HepG2 (cell line): Measurements from ENCODE around the gene RTN3. TPM values are rescaled to one million over a fixed set of nuclear protein-coding genes. Genes with fewer than 3 reads are reported as not detected.

ENCODE experiments used
- ATAC-seq: fragments of 200-7000 bp; cut with Tn5 transposase; 3 replicates; pipeline ENCODE4 v1.9.1; 2020; ENCODE audit warnings: mild to moderate bottlenecking, moderate library complexity
- BruUV-seq: library from RNA; stranded (reverse); fragments of 400-500 nt; replicated peaks from 2 replicates; lab custom pipeline; 2021; lab: Mats Ljungman, UMichigan
- CTCF ChIA-PET: fragments of 300-600 bp; formaldehyde crosslinking; extraction: SDS; loops from one replicate; lab custom pipeline; 2021; ENCODE audit warnings: low total read pairs, inconsistent platforms, low intra/inter-chr PET ratio; lab: Yijun Ruan, JAX
- POLR2A ChIA-PET: fragments of 350-600 bp; sonication (Branson Sonifier 250); formaldehyde crosslinking; loops from one replicate; lab custom pipeline; 2020; ENCODE audit warnings: antibody characterized with exemption, inconsistent platforms; lab: Yijun Ruan, JAX
- DNase-seq: peaks from one replicate; pipeline ENCODE4 v3.0.0-alpha.2; 2015; ENCODE audit warnings: low spot score
- FAIRE-seq: peaks from 3 replicates; lab custom pipeline; 2011; peaks lifted over from hg19 to GRCh38; lab: Jason Lieb, UNC
- H2AFZ ChIP-seq: one replicate; pipeline ENCODE4 v1.6.1; 2011; ENCODE audit warnings: low read length, inconsistent platforms
- H3K27ac ChIP-seq: fragments of 300-600 bp; 3 replicates; pipeline ENCODE4 v1.8.0; 2011; ENCODE audit warnings: mixed run types, mild to moderate bottlenecking, mixed read lengths, low read length, inconsistent platforms; ENCODE audit not compliant: insufficient read depth; ENCODE audit errors: extremely low read length
- H3K27me3 ChIP-seq, 2 experiments: fragments of 200-600 bp in 1 of 2; 2 replicates in 1 of 2; 3 replicates in 1 of 2; pipeline versions ENCODE4 v1.6.0 to v1.8.0; 2011; ENCODE audit warnings: low read length in 2 of 2, mild to moderate bottlenecking in 2 of 2, moderate library complexity in 2 of 2, inconsistent platforms in 1 of 2; ENCODE audit not compliant: insufficient read depth in 2 of 2, control insufficient read depth in 1 of 2
- H3K36me3 ChIP-seq, 2 experiments: fragments of 200-600 bp in 1 of 2; replicated peaks in 1 of 2; 2 replicates in 1 of 2; 3 replicates in 1 of 2; pipeline versions ENCODE4 v1.5.1 to v1.8.0; 2011; ENCODE audit warnings: low read length in 2 of 2, inconsistent platforms in 1 of 2; ENCODE audit not compliant: insufficient read depth in 2 of 2, control insufficient read depth in 1 of 2
- H3K4me1 ChIP-seq: 2 replicates; pipeline ENCODE4 v1.5.1; 2012; ENCODE audit warnings: low read length, inconsistent platforms; ENCODE audit not compliant: insufficient read depth
- H3K4me2 ChIP-seq: 2 replicates; pipeline ENCODE4 v1.6.0; 2011; ENCODE audit warnings: low read depth, low read length, inconsistent platforms
- H3K4me3 ChIP-seq, 3 experiments: fragments of 200-600 bp in 1 of 3; sonication (generic), shearing (Covaris generic) in 1 of 3; replicated peaks in 1 of 3; 2 replicates each; pipeline ENCODE4 v1.5.1; 2011 to 2016; ENCODE audit warnings: low read length in 3 of 3, inconsistent platforms in 2 of 3, low read depth in 2 of 3, mild to moderate bottlenecking in 2 of 3, control low read depth in 1 of 3, mixed read lengths in 1 of 3; ENCODE audit not compliant: insufficient read depth in 1 of 3
- H3K79me2 ChIP-seq: one replicate; pipeline ENCODE4 v1.6.1; 2011; ENCODE audit warnings: low read length, inconsistent platforms; ENCODE audit not compliant: insufficient read depth
- H3K9ac ChIP-seq: 2 replicates; pipeline ENCODE4 v1.6.0; 2011; ENCODE audit warnings: mild to moderate bottlenecking, low read depth, low read length, inconsistent platforms; ENCODE audit not compliant: insufficient read depth
- H3K9me3 ChIP-seq: 2 replicates; pipeline ENCODE4 v1.5.1; 2012; ENCODE audit warnings: mild to moderate bottlenecking, low read length
- H4K20me1 ChIP-seq: 2 replicates; pipeline ENCODE4 v1.6.0; 2011; ENCODE audit warnings: inconsistent platforms, mild to moderate bottlenecking, low read length, moderate library complexity; ENCODE audit not compliant: insufficient read depth
- ATAD3A ChIP-seq: sonication (generic); formaldehyde crosslinking; IDR thresholded peaks from 2 replicates; pipeline ENCODE4 v1.4.0; 2020; ENCODE audit warnings: missing genetic modification reagents
- HOXA5 ChIP-seq: sonication (generic); formaldehyde crosslinking; IDR thresholded peaks from 2 replicates; pipeline ENCODE4 v1.4.0; 2020; ENCODE audit warnings: missing genetic modification reagents
- KAT7 ChIP-seq: IDR thresholded peaks from 2 replicates; pipeline ENCODE4 v1.6.1; 2018; ENCODE audit warnings: borderline replicate concordance, missing compliant biosample characterization
- MYNN ChIP-seq: sonication (generic); formaldehyde crosslinking; IDR thresholded peaks from 2 replicates; pipeline ENCODE4 v1.4.0; 2020; ENCODE audit warnings: mild to moderate bottlenecking, low read depth, missing genetic modification reagents
- NCOA1 ChIP-seq: sonication (generic); formaldehyde crosslinking; IDR thresholded peaks from 2 replicates; pipeline ENCODE4 v1.9.0; 2021; ENCODE audit warnings: missing genetic modification reagents
- SALL1 ChIP-seq: sonication (generic); formaldehyde crosslinking; IDR thresholded peaks from 2 replicates; pipeline ENCODE4 v1.8.0; 2022; ENCODE audit warnings: mild to moderate bottlenecking, missing genetic modification reagents
- ZBTB20 ChIP-seq: sonication (generic); formaldehyde crosslinking; IDR thresholded peaks from 2 replicates; pipeline ENCODE4 v1.8.1; 2023; ENCODE audit warnings: missing genetic modification reagents, low read depth, mild to moderate bottlenecking, borderline replicate concordance
- ZFP37 ChIP-seq: sonication (generic); formaldehyde crosslinking; IDR thresholded peaks from 2 replicates; pipeline ENCODE4 v1.4.0; 2020; ENCODE audit warnings: missing genetic modification reagents, borderline replicate concordance
- ZIK1 ChIP-seq: sonication (generic); formaldehyde crosslinking; IDR thresholded peaks from 2 replicates; pipeline ENCODE4 v1.5.0; 2020; ENCODE audit warnings: mild to moderate bottlenecking, low read depth, missing genetic modification reagents, borderline replicate concordance
- ZNF552 ChIP-seq: sonication (generic); formaldehyde crosslinking; IDR thresholded peaks from 2 replicates; pipeline ENCODE4 v1.9.0; 2022; ENCODE audit warnings: missing genetic modification reagents, mild to moderate bottlenecking, borderline replicate concordance
- ZNF768 ChIP-seq: sonication (generic); formaldehyde crosslinking; IDR thresholded peaks from 2 replicates; pipeline ENCODE4 v1.4.0; 2020; ENCODE audit warnings: missing genetic modification reagents
- WGBS: methylation state at CpG from one replicate; pipeline ENCODE4 v1.1.6; 2017; ENCODE audit warnings: low lambda C conversion rate; 5-methylcytosine and 5-hydroxymethylcytosine counted together
- in situ Hi-C: cut with HindIII; loops from 2 replicates; pipeline ENCODE4 v1.10.0; 2017; ENCODE audit warnings: low pct_unique_long_range_greater_than_20kb; ENCODE audit not compliant: extremely low pct_ligation_motif_present
- intact Hi-C: fragments of 100-400 bp; cut with micrococcal nuclease; formaldehyde crosslinking; loops from one replicate; pipeline ENCODE4 v1.10.0; 2022; ENCODE audit not compliant: unreplicated experiment
- polyA plus RNA-seq, 8 experiments: library from polyadenylated mRNA; depleted of rRNA in 3 of 8; stranded (reverse) in 7 of 8; unstranded in 1 of 8; fragments of >200 nt; fragmentation: Illumina TruSeq in 4 of 8; extraction: Trizol in 4 of 8; gene quantifications; 2 replicates each; pipeline versions ENCODE4 v1.2.1 to v1.2.3, GENCODE V29; 2011 to 2016; ENCODE audit warnings: low read depth in 4 of 8, missing spikeins in 1 of 8, mixed read lengths in 1 of 8; ENCODE audit not compliant: insufficient read depth in 1 of 8
- total RNA-seq, 5 experiments: library from RNA; depleted of rRNA; stranded (reverse); fragments of >200 nt; fragmentation: Illumina TruSeq; extraction: Trizol; gene quantifications; 2 replicates each; pipeline ENCODE4 v1.2.3, GENCODE V29; 2016; ENCODE audit warnings: low read depth in 1 of 5
- TF ChIP-seq, protein P1 (sequence below): sonication (generic); formaldehyde crosslinking; IDR thresholded peaks from 2 replicates; pipeline ENCODE4 v1.4.0; 2020; ENCODE audit warnings: mild to moderate bottlenecking, missing genetic modification reagents
- TF ChIP-seq, protein P2 (sequence below): sonication (generic); formaldehyde crosslinking; IDR thresholded peaks from 2 replicates; pipeline ENCODE4 v1.9.0; 2022; ENCODE audit warnings: missing genetic modification reagents, mild to moderate bottlenecking, borderline replicate concordance

Gene RTN3
- total and polyA plus RNA-seq, 2 of the 13 experiments (the other 11 are each of a cell fraction or from before 2014, with no cell fraction given), result 32.2 to 41.1 TPM

DNA sequence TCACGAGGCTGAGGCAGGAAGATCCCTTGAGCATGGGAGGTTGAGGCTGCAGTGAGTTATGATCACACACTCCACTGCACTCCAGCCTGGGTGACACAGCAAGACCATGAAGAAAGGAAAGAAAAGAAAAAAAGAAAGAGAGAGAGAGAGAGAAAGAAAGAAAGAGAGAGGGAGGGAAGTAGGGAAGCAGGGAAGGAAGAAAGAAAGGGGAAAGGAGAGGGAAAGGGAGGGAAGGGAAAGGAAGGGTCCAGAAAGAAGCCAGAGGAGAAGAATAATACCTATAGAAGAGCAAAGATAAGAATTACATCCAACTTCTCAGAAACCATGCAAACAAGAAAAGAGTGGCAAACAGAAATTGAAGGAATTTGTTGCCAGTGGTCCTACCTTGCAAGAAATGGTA, 104.5 kb downstream of the RTN3 start:
- no peak for ATAC-seq
- Histone ChIP-seq H3K79me2 (no peaks in the 10 kb centered on the region), H3K27ac (no peak overlapping the region), H4K20me1 (no peaks in the 10 kb centered on the region)
- in situ Hi-C loops, result no loop called here
- no peak for FAIRE-seq
- BruUV-seq, result no TSS peak
- intact Hi-C loops, result no loop called here
- POLR2A ChIA-PET, result no interaction called here
- no peak for TF ChIP-seq NCOA1 (CRISPR knock-in tag)
- no peak for TF ChIP-seq ATAD3A (CRISPR knock-in tag)
- TF ChIP-seq ZIK1 (CRISPR knock-in tag), result no peak
- no peak for TF ChIP-seq ZBTB20 (CRISPR knock-in tag)
- no peak for TF ChIP-seq ZFP37 (CRISPR knock-in tag)
- TF ChIP-seq ZNF552, result no peak
- no peak for TF ChIP-seq HOXA5 (CRISPR knock-in tag)
- TF ChIP-seq MYNN (CRISPR knock-in tag), result no peak
- TF ChIP-seq, protein P1, sequence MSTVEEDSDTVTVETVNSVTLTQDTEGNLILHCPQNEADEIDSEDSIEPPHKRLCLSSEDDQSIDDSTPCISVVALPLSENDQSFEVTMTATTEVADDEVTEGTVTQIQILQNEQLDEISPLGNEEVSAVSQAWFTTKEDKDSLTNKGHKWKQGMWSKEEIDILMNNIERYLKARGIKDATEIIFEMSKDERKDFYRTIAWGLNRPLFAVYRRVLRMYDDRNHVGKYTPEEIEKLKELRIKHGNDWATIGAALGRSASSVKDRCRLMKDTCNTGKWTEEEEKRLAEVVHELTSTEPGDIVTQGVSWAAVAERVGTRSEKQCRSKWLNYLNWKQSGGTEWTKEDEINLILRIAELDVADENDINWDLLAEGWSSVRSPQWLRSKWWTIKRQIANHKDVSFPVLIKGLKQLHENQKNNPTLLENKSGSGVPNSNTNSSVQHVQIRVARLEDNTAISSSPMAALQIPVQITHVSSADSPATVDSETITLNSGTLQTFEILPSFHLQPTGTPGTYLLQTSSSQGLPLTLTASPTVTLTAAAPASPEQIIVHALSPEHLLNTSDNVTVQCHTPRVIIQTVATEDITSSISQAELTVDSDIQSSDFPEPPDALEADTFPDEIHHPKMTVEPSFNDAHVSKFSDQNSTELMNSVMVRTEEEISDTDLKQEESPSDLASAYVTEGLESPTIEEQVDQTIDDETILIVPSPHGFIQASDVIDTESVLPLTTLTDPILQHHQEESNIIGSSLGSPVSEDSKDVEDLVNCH (CRISPR knock-in tag), result no peak
- TF ChIP-seq, protein P2, sequence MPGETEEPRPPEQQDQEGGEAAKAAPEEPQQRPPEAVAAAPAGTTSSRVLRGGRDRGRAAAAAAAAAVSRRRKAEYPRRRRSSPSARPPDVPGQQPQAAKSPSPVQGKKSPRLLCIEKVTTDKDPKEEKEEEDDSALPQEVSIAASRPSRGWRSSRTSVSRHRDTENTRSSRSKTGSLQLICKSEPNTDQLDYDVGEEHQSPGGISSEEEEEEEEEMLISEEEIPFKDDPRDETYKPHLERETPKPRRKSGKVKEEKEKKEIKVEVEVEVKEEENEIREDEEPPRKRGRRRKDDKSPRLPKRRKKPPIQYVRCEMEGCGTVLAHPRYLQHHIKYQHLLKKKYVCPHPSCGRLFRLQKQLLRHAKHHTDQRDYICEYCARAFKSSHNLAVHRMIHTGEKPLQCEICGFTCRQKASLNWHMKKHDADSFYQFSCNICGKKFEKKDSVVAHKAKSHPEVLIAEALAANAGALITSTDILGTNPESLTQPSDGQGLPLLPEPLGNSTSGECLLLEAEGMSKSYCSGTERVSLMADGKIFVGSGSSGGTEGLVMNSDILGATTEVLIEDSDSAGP, result no peak
- TF ChIP-seq SALL1, result no peak
- TF ChIP-seq ZNF768 (CRISPR knock-in tag), result no peak
- no peak for TF ChIP-seq KAT7 (CRISPR knock-in tag)
- TF ChIP-seq, all 625 proteins: peak for 0
- Histone ChIP-seq H3K9ac (no peak overlapping the region), H3K4me3 (no peak overlapping the region), H3K9me3 (no peaks in the 10 kb centered on the region), H3K4me1 (peaks cover 22% of the 10 kb centered on the region), H3K4me2 (no peak overlapping the region), H3K36me3 (no peaks in the 10 kb centered on the region), H2AFZ (no peak overlapping the region), H3K27me3 (no peaks in the 10 kb centered on the region)
- 100% methylated on average over 1 of the region's 1 CpG for WGBS
- CTCF ChIA-PET, result no interaction called here
- DNase-seq, result no peak
